NCI-H1417 treated with DMSO at 0.1 percent for 48 hours (cell line): ENCODE measurements around the gene CPNE1.
A peak's percentile ranks its signal among the peaks of the same experiment; 100 is the strongest.
"Not testable (repeated sequence)": the region's sequence is repeated elsewhere in the genome, so short reads cannot be mapped to it uniquely, and the experiment has no call there.

ENCODE experiments used
- DNase-seq: peaks from one replicate; lab custom pipeline; 2025; lab: John Stamatoyannopoulos, UW

CPNE1 gene

GRCh38 chr20:35664466-35665206 is at the start of gene CPNE1, which contains the start of gene RBM12:
TSS of gene CPNE1 (minus strand) at chr20:35664900. CDS start at chr20:35632923, 31,977 bp downstream.
TSS of gene RBM12 (minus strand) at chr20:35664900. CDS start at chr20:35655322, 9,578 bp downstream.
- DNase-seq, result peak; percentile 69

- DNase-seq, result no peak
Measured at GRCh38 chr20:35714127-35714526, 49.4 kb upstream of the CPNE1 start.

- not testable (repeated sequence) for DNase-seq
Measured at GRCh38 chr20:35713120-35713519, 48.4 kb upstream of the CPNE1 start.

GRCh38 chr20:35711588-35712209 is 47.0 kb upstream of the CPNE1 start:
- no peak for DNase-seq

GRCh38 chr20:35710884-35711587 is 46.3 kb upstream of the CPNE1 start:
- no peak for DNase-seq

- DNase-seq, result no peak
Measured at GRCh38 chr20:35710039-35710438, 45.3 kb upstream of the CPNE1 start.

- DNase-seq, result no peak
Measured at GRCh38 chr20:35709259-35709658, 44.6 kb upstream of the CPNE1 start.

- no peak for DNase-seq
Measured at GRCh38 chr20:35708502-35708901, 43.8 kb upstream of the CPNE1 start.

GRCh38 chr20:35706591-35707529 is 42.2 kb upstream of the CPNE1 start:
- not testable (repeated sequence) for DNase-seq

- DNase-seq, result not testable (repeated sequence)
Measured at GRCh38 chr20:35705894-35706293, 41.2 kb upstream of the CPNE1 start.

GRCh38 chr20:35704514-35705261 is 40.0 kb upstream of the CPNE1 start:
- no peak for DNase-seq

GRCh38 chr20:35702824-35703695 is 38.4 kb upstream of the CPNE1 start:
- no peak for DNase-seq

- DNase-seq, result no peak
Measured at GRCh38 chr20:35702051-35702823, 37.5 kb upstream of the CPNE1 start.

- no peak for DNase-seq
Measured at GRCh38 chr20:35700625-35701148, 36.0 kb upstream of the CPNE1 start.

GRCh38 chr20:35699957-35700624 is 35.4 kb upstream of the CPNE1 start:
- DNase-seq, result no peak

GRCh38 chr20:35699127-35699956 is 34.6 kb upstream of the CPNE1 start, which contains the start of the genes NFS1 and ROMO1:
TSS of gene NFS1 (minus strand) at chr20:35699352. CDS start at chr20:35699288, 64 bp downstream.
TSS of gene ROMO1 (plus strand) at chr20:35699405. CDS start at chr20:35699633, 228 bp downstream.
- no peak for DNase-seq
